WTC11 (cell line): ENCODE measurements around the gene CHD3. TPM values are rescaled to one million over a fixed set of nuclear protein-coding genes. Genes with fewer than 3 reads are reported as not detected.

Experiments used
- ATAC-seq: fragments of 200-7000 bp; cut with Tn5 transposase; 2 replicates; pipeline ENCODE4 v1.10.0; 2021; ENCODE audit warnings: mild to moderate bottlenecking, moderate library complexity
- CTCF ChIA-PET: fragments of 300-600 bp; sonication (Branson Sonifier 250); formaldehyde crosslinking; loops from one replicate; lab custom pipeline; 2021; ENCODE audit warnings: antibody characterized with exemption; lab: Charles Lee
- POLR2A ChIA-PET: fragments of 350-600 bp; sonication (Branson Sonifier 250); formaldehyde crosslinking; loops from one replicate; lab custom pipeline; 2021; ENCODE audit warnings: antibody characterized with exemption; lab: Charles Lee
- DNase-seq: peaks from one replicate; pipeline ENCODE4 v3.0.0; 2021; ENCODE audit warnings: low spot score
- H3K27ac Mint-ChIP-seq: 2 replicates; pipeline ENCODE4 v1.8.0; 2021; ENCODE audit warnings: mixed read lengths
- H3K27me3 Mint-ChIP-seq: 2 replicates; pipeline ENCODE4 v1.8.0; 2021; ENCODE audit warnings: low read depth, mild to moderate bottlenecking, moderate library complexity, mixed read lengths
- H3K36me3 Mint-ChIP-seq: 2 replicates; pipeline ENCODE4 v1.8.0; 2021; ENCODE audit warnings: mixed read lengths
- H3K4me1 Mint-ChIP-seq: 2 replicates; pipeline ENCODE4 v1.8.0; 2022; ENCODE audit warnings: mixed read lengths
- H3K4me3 Mint-ChIP-seq: 2 replicates; pipeline ENCODE4 v1.8.0; 2021; ENCODE audit warnings: mild to moderate bottlenecking, moderate library complexity, mixed read lengths
- H3K9me3 Mint-ChIP-seq: 2 replicates; pipeline ENCODE4 v1.8.0; 2021; ENCODE audit warnings: mixed read lengths
- CREB1 ChIP-seq: sonication (generic); formaldehyde crosslinking; IDR thresholded peaks from 2 replicates; pipeline ENCODE4 v1.8.0; 2023; ENCODE audit warnings: mild to moderate bottlenecking, missing genetic modification reagents
- E2F1 ChIP-seq: sonication (generic); formaldehyde crosslinking; IDR thresholded peaks from 2 replicates; pipeline ENCODE4 v1.8.0; 2022; ENCODE audit warnings: mild to moderate bottlenecking, missing genetic modification reagents
- FOXK1 ChIP-seq: sonication (generic); formaldehyde crosslinking; IDR thresholded peaks from 2 replicates; pipeline ENCODE4 v1.8.0; 2022; ENCODE audit warnings: mild to moderate bottlenecking, moderate library complexity, missing genetic modification reagents
- GABPB1 ChIP-seq: sonication (generic); formaldehyde crosslinking; IDR thresholded peaks from 2 replicates; pipeline ENCODE4 v1.8.1; 2023; ENCODE audit warnings: mild to moderate bottlenecking, missing genetic modification reagents
- JAZF1 ChIP-seq: fragments of 250-450 bp; sonication (Bioruptor Pico); IDR thresholded peaks from 2 replicates; pipeline ENCODE4 v1.9.0; 2021; ENCODE audit warnings: moderate library complexity, mild to moderate bottlenecking, inconsistent platforms
- PREB ChIP-seq: sonication (generic); formaldehyde crosslinking; IDR thresholded peaks from 2 replicates; pipeline ENCODE4 v1.8.1; 2022; ENCODE audit warnings: mild to moderate bottlenecking, missing genetic modification reagents, moderate library complexity, borderline replicate concordance
- SOX15 ChIP-seq: fragments of 250-450 bp; sonication (Bioruptor Pico); IDR thresholded peaks from 2 replicates; pipeline ENCODE4 v1.9.0; 2021; ENCODE audit warnings: mild to moderate bottlenecking
- ZNF232 ChIP-seq: sonication (generic); formaldehyde crosslinking; IDR thresholded peaks from 2 replicates; pipeline ENCODE4 v1.8.0; 2022; ENCODE audit warnings: mild to moderate bottlenecking, missing genetic modification reagents
- ZNF416 ChIP-seq: fragments of 250-450 bp; sonication (Bioruptor Pico); IDR thresholded peaks from 2 replicates; pipeline ENCODE4 v1.9.0; 2021; ENCODE audit warnings: mild to moderate bottlenecking, inconsistent platforms
- ZNF423 ChIP-seq: fragments of 250-450 bp; sonication (Bioruptor Pico); IDR thresholded peaks from 2 replicates; pipeline ENCODE4 v2.1.2; 2022; ENCODE audit warnings: mild to moderate bottlenecking, moderate library complexity
- ZNF425 ChIP-seq: fragments of 250-450 bp; sonication (Bioruptor Pico); conservative IDR thresholded peaks from 2 replicates; pipeline ENCODE4 v1.9.0; 2021; ENCODE audit warnings: mild to moderate bottlenecking
- ZNF671 ChIP-seq: fragments of 250-450 bp; sonication (Bioruptor Pico); IDR thresholded peaks from 2 replicates; pipeline ENCODE4 v1.8.0; 2021; ENCODE audit warnings: mild to moderate bottlenecking
- total RNA-seq: library from RNA; stranded (reverse); gene quantifications from 3 replicates; pipeline ENCODE4 v1.2.3, GENCODE V29; 2021
- TF ChIP-seq, protein P1 (sequence below): sonication (generic); formaldehyde crosslinking; IDR thresholded peaks from 2 replicates; pipeline ENCODE4 v1.8.1; 2023; ENCODE audit warnings: mild to moderate bottlenecking, missing genetic modification reagents, borderline replicate concordance
- TF ChIP-seq, protein P2 (sequence below): sonication (generic); formaldehyde crosslinking; IDR thresholded peaks from 2 replicates; pipeline ENCODE4 v1.8.0; 2023; ENCODE audit warnings: mild to moderate bottlenecking, missing genetic modification reagents
- TF ChIP-seq, protein P3 (sequence below): fragments of 250-450 bp; sonication (Bioruptor Pico); IDR thresholded peaks from 2 replicates; pipeline ENCODE4 v1.9.0; 2021; ENCODE audit warnings: mild to moderate bottlenecking
- TF ChIP-seq, protein P4 (sequence below): fragments of 250-450 bp; sonication (Bioruptor Pico); IDR thresholded peaks from 2 replicates; pipeline ENCODE4 v1.9.0; 2021; ENCODE audit warnings: mild to moderate bottlenecking, borderline replicate concordance

Gene CHD3
- total RNA-seq, 1 experiment from 2014 or later = 39.5 TPM

DNA sequence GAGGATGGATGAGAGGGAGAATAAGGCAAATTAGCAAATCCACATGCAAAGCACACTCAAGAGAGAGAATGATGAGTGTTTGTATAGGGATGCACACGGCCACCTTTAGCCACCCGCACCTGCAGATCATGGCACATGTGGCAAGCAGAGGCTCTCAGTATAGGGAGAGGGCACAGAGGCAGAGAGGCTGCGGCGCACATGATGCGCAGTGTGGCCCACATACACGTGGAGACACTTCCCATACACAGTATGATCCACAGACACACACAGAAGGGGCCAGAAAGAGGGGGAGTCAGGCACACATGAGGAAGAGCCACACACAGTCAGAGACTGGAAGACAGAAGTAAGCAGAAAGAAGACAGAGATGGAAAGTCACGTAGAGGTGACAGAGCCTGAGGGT, 6.5 kb upstream of the CHD3 start:
- ChIA-PET CTCF (interaction anchor here (0.6 kb wide), 1 partner anchor 142 kb away, joined by 3 read pairs; no protein-coding TSS in a partner anchor), POLR2A (no interaction called here)
- ATAC-seq = no peak
- TF ChIP-seq, protein P1, sequence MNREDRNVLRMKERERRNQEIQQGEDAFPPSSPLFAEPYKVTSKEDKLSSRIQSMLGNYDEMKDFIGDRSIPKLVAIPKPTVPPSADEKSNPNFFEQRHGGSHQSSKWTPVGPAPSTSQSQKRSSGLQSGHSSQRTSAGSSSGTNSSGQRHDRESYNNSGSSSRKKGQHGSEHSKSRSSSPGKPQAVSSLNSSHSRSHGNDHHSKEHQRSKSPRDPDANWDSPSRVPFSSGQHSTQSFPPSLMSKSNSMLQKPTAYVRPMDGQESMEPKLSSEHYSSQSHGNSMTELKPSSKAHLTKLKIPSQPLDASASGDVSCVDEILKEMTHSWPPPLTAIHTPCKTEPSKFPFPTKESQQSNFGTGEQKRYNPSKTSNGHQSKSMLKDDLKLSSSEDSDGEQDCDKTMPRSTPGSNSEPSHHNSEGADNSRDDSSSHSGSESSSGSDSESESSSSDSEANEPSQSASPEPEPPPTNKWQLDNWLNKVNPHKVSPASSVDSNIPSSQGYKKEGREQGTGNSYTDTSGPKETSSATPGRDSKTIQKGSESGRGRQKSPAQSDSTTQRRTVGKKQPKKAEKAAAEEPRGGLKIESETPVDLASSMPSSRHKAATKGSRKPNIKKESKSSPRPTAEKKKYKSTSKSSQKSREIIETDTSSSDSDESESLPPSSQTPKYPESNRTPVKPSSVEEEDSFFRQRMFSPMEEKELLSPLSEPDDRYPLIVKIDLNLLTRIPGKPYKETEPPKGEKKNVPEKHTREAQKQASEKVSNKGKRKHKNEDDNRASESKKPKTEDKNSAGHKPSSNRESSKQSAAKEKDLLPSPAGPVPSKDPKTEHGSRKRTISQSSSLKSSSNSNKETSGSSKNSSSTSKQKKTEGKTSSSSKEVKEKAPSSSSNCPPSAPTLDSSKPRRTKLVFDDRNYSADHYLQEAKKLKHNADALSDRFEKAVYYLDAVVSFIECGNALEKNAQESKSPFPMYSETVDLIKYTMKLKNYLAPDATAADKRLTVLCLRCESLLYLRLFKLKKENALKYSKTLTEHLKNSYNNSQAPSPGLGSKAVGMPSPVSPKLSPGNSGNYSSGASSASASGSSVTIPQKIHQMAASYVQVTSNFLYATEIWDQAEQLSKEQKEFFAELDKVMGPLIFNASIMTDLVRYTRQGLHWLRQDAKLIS (CRISPR knock-in tag) = no peak
- TF ChIP-seq FOXK1 (CRISPR knock-in tag) = no peak
- TF ChIP-seq, protein P2, sequence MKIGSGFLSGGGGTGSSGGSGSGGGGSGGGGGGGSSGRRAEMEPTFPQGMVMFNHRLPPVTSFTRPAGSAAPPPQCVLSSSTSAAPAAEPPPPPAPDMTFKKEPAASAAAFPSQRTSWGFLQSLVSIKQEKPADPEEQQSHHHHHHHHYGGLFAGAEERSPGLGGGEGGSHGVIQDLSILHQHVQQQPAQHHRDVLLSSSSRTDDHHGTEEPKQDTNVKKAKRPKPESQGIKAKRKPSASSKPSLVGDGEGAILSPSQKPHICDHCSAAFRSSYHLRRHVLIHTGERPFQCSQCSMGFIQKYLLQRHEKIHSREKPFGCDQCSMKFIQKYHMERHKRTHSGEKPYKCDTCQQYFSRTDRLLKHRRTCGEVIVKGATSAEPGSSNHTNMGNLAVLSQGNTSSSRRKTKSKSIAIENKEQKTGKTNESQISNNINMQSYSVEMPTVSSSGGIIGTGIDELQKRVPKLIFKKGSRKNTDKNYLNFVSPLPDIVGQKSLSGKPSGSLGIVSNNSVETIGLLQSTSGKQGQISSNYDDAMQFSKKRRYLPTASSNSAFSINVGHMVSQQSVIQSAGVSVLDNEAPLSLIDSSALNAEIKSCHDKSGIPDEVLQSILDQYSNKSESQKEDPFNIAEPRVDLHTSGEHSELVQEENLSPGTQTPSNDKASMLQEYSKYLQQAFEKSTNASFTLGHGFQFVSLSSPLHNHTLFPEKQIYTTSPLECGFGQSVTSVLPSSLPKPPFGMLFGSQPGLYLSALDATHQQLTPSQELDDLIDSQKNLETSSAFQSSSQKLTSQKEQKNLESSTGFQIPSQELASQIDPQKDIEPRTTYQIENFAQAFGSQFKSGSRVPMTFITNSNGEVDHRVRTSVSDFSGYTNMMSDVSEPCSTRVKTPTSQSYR (CRISPR knock-in tag) = no peak
- TF ChIP-seq ZNF232 = no peak
- no peak for TF ChIP-seq CREB1 (CRISPR knock-in tag)
- TF ChIP-seq PREB (CRISPR knock-in tag) = no peak
- TF ChIP-seq SOX15 = no peak
- TF ChIP-seq E2F1 = no peak
- no peak for TF ChIP-seq GABPB1 (CRISPR knock-in tag)
- TF ChIP-seq, protein P3, sequence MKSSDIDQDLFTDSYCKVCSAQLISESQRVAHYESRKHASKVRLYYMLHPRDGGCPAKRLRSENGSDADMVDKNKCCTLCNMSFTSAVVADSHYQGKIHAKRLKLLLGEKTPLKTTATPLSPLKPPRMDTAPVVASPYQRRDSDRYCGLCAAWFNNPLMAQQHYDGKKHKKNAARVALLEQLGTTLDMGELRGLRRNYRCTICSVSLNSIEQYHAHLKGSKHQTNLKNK (CRISPR knock-in tag) = no peak
- TF ChIP-seq, protein P4, sequence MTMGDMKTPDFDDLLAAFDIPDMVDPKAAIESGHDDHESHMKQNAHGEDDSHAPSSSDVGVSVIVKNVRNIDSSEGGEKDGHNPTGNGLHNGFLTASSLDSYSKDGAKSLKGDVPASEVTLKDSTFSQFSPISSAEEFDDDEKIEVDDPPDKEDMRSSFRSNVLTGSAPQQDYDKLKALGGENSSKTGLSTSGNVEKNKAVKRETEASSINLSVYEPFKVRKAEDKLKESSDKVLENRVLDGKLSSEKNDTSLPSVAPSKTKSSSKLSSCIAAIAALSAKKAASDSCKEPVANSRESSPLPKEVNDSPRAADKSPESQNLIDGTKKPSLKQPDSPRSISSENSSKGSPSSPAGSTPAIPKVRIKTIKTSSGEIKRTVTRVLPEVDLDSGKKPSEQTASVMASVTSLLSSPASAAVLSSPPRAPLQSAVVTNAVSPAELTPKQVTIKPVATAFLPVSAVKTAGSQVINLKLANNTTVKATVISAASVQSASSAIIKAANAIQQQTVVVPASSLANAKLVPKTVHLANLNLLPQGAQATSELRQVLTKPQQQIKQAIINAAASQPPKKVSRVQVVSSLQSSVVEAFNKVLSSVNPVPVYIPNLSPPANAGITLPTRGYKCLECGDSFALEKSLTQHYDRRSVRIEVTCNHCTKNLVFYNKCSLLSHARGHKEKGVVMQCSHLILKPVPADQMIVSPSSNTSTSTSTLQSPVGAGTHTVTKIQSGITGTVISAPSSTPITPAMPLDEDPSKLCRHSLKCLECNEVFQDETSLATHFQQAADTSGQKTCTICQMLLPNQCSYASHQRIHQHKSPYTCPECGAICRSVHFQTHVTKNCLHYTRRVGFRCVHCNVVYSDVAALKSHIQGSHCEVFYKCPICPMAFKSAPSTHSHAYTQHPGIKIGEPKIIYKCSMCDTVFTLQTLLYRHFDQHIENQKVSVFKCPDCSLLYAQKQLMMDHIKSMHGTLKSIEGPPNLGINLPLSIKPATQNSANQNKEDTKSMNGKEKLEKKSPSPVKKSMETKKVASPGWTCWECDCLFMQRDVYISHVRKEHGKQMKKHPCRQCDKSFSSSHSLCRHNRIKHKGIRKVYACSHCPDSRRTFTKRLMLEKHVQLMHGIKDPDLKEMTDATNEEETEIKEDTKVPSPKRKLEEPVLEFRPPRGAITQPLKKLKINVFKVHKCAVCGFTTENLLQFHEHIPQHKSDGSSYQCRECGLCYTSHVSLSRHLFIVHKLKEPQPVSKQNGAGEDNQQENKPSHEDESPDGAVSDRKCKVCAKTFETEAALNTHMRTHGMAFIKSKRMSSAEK (CRISPR knock-in tag) = no peak
- no peak for TF ChIP-seq ZNF416 (CRISPR knock-in tag)
- no peak for TF ChIP-seq ZNF423 (CRISPR knock-in tag)
- no peak for TF ChIP-seq ZNF671 (CRISPR knock-in tag)
- TF ChIP-seq ZNF425 (CRISPR knock-in tag) = no peak
- TF ChIP-seq JAZF1 (CRISPR knock-in tag) = no peak
- TF ChIP-seq, all 79 proteins: peak for 0
- Mint-ChIP-seq H3K4me3 (no peak overlapping the region), H3K36me3 (no peaks in the 10 kb centered on the region), H3K4me1 (peaks cover 10% of the 10 kb centered on the region), H3K9me3 (no peaks in the 10 kb centered on the region), H3K27ac (no peak overlapping the region), H3K27me3 (no peaks in the 10 kb centered on the region; the same call in 1 of the 2 replicates)
- no peak for DNase-seq
